AG04450 (cell line): ENCODE results near the gene TRIM54. TPM values are rescaled to one million over a fixed set of nuclear protein-coding genes. Genes with fewer than 3 reads are reported as not detected.

Experiments used
- CTCF ChIA-PET: fragments of 300-600, 350-600 bp; formaldehyde crosslinking; extraction: SDS; loops from one replicate; lab custom pipeline; 2022; ENCODE audit warnings: antibody characterized with exemption, inconsistent platforms; lab: Charles Lee
- POLR2A ChIA-PET: fragments of 350-600 bp; formaldehyde crosslinking; extraction: SDS; loops from one replicate; lab custom pipeline; 2021; ENCODE audit warnings: antibody characterized with exemption, inconsistent platforms; lab: Yijun Ruan, JAX
- DNase-seq: peaks from one replicate; pipeline ENCODE4 v3.0.0-alpha.2; 2011; ENCODE audit warnings: low read depth, low spot score
- H3K27ac ChIP-seq: one replicate; pipeline ENCODE4 v1.5.1; 2012; ENCODE audit warnings: low read depth, low read length, control low read depth
- H3K27me3 ChIP-seq: one replicate; pipeline ENCODE4 v1.6.0; 2012; ENCODE audit warnings: low read length; ENCODE audit not compliant: control insufficient read depth, insufficient read depth
- H3K4me3 ChIP-seq: 2 replicates; pipeline ENCODE4 v1.5.1; 2011; ENCODE audit warnings: mild to moderate bottlenecking, low read depth, low read length, control low read depth
- H3K9me3 ChIP-seq: 2 replicates; pipeline ENCODE4 v1.5.1; 2012; ENCODE audit warnings: low read length; ENCODE audit not compliant: control insufficient read depth, insufficient read depth
- polyA plus RNA-seq: library from polyadenylated mRNA; depleted of rRNA; stranded (reverse); fragments of >200 nt; gene quantifications from 2 replicates; pipeline ENCODE4 v1.2.3, GENCODE V29; 2011
- TF ChIP-seq, protein P1 (sequence below): IDR thresholded peaks from 2 replicates; pipeline ENCODE4 v1.5.1; 2011; ENCODE audit warnings: low read depth, low read length, control low read depth, inconsistent platforms

TRIM54 gene
- polyA plus RNA-seq, 1 experiment: 0.05 TPM

DNA sequence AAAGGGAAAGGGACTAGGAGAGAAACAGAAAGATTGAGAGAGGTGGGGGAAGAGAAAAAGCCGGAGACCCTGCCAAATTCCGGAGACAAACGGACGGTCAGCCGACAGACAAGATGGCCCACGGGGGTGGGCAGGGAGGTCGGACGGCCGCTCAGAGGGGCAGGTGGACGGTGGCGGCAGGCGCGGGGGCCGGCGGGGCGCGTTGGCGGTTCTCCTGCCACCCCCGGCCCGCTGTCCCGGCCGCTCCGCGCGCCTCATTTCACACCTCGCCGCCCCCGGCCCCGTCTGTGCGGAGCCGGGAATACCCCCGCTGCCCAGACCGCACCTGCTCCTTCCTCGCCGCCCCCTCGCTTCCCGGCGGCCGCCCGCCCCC is 20.3 kb upstream of the TRIM54 start:
- CTCF ChIA-PET: no interaction called here
- H3K4me3 ChIP-seq: no peak overlapping the region
- peaks cover 69% of the 10 kb centered on the region for H3K27me3 ChIP-seq

DNA sequence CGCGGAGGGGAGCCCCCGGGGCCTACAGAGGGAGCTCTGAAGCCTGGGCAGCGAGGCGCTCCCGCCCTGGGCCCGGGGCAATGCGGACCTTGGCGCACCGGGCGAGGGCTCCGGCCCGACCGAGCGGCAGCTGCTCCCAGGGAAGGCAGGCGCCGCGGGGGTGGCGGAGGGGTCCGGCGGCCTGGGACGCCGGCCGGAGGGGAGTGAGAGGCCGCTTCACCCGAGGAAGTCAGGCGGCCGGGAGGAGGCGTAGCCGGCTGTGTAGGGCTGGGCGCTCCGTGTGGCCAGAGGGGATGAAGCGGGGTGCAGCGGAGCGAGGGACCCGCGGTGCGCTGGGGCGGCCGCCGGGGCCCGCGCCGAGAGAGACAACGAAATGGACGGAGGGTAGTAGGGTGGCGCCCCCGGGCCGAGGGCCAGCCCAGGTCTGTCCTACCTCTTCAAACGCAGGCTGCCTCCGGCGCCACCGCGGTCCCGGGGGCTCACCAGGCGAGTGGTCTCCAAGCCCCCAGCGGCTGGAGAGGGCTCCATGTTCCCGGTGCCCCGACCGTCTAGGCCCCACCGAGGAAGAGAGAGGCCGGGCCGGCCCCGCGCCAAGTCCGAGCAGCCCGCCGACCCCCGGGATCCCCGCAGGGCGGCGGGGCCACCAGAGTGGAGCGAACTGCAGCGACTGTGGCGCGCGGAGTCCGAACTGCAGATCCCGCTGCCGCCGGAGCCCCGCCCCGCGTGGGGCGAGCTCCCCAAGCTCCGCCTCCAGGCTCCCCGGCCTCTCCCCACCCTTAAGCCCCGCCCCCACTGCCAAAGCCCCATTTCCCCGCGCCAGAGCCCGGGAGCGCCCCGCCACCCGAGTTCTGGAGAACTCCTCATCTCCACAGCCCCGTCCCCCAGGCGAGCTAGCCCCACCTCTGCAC is 19.6 kb upstream of the TRIM54 start, which contains the start of gene SLC30A3:
Gene SLC30A3, minus strand, starts transcription at position 669 of the 908 bp plus-strand sequence. Its CDS starts 141 bp downstream, at position 528.
- Histone ChIP-seq H3K9me3 (no peaks in the 10 kb centered on the region), H3K4me3 (peak within 1 kb of the TSS; percentile 38), H3K27ac (no peak within 1 kb of the TSS), H3K27me3 (peaks cover 75% of the 10 kb centered on the region)
- no peak for DNase-seq
- ChIA-PET CTCF (interaction anchor here (1.0 kb wide), 1 partner anchor 16 kb away, joined by 3 read pairs; no protein-coding TSS in a partner anchor), POLR2A (interaction anchor here (0.6 kb wide), 1 partner anchor 9 kb away, joined by 3 read pairs; no protein-coding TSS in a partner anchor)
- TF ChIP-seq, protein P1, sequence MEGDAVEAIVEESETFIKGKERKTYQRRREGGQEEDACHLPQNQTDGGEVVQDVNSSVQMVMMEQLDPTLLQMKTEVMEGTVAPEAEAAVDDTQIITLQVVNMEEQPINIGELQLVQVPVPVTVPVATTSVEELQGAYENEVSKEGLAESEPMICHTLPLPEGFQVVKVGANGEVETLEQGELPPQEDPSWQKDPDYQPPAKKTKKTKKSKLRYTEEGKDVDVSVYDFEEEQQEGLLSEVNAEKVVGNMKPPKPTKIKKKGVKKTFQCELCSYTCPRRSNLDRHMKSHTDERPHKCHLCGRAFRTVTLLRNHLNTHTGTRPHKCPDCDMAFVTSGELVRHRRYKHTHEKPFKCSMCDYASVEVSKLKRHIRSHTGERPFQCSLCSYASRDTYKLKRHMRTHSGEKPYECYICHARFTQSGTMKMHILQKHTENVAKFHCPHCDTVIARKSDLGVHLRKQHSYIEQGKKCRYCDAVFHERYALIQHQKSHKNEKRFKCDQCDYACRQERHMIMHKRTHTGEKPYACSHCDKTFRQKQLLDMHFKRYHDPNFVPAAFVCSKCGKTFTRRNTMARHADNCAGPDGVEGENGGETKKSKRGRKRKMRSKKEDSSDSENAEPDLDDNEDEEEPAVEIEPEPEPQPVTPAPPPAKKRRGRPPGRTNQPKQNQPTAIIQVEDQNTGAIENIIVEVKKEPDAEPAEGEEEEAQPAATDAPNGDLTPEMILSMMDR: no peak

More for the DNA sequence above, 20.3 kb upstream of the TRIM54 start:
- TF ChIP-seq, protein P1: no peak
- H3K9me3 ChIP-seq: no peaks in the 10 kb centered on the region
- DNase-seq: no peak
- no peak overlapping the region for H3K27ac ChIP-seq
- POLR2A ChIA-PET: no interaction called here

- ChIA-PET POLR2A (interaction anchor here (0.6 kb wide), 1 partner anchor 10 kb away, joined by 3 read pairs; no protein-coding TSS in a partner anchor), CTCF (interaction anchor here (1.0 kb wide), 1 partner anchor 15 kb away, joined by 3 read pairs; no protein-coding TSS in a partner anchor)
- no peak overlapping the region for H3K27ac ChIP-seq
- TF ChIP-seq, protein P1: no peak
- no peaks in the 10 kb centered on the region for H3K9me3 ChIP-seq
- peak overlapping the region; percentile 38 for H3K4me3 ChIP-seq
- peaks cover 75% of the 10 kb centered on the region for H3K27me3 ChIP-seq
- no peak for DNase-seq
Observed at GRCh38 chr2:27263287-27264252, 18.7 kb upstream of the TRIM54 start.

DNA sequence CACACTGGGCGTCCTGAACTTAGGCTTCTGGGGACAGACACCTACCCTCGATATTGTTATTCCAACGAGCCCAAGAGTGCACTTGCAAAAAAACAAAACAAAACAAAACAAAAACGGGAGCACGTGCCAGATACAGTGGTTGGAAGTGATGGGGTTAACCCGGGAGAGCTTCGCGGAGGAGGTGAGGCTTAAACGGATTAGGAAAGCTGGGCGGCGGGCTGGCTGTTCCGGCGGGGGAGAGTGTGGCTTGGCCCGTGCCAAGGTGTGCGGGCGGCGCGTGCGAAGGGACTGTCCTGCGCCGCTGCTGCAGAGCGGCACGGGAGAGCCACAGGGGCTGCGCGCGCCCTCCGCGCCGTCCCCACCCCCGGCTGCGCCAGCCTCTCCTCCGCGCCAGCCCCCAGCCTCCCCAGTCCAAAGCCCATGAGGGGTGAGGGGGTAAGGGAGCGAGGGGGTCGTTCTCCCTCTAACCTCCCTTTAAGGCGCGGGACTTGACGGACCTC is 17.9 kb upstream of the TRIM54 start:
- Histone ChIP-seq H3K27ac (no peak overlapping the region), H3K9me3 (no peaks in the 10 kb centered on the region), H3K4me3 (no peak overlapping the region), H3K27me3 (peaks cover 76% of the 10 kb centered on the region)
- CTCF ChIA-PET: interaction anchor here (1.5 to 3.3 kb wide), 3 partner anchors 10 to 40 kb away, joined by 5 to 64 read pairs (median 24); partner anchors contain the start of gene TRIM54
- DNase-seq: no peak
- TF ChIP-seq, protein P1: no peak
- POLR2A ChIA-PET: no interaction called here
